BJ (cell line): ENCODE results near the gene GRIK2. TPM values are rescaled to one million over a fixed set of nuclear protein-coding genes. Genes with fewer than 3 reads are reported as not detected.

Source experiments
- CTCF ChIA-PET: fragments of 350-600 bp; formaldehyde crosslinking; extraction: SDS; loops from one replicate; lab custom pipeline; 2021; ENCODE audit warnings: antibody characterized with exemption, inconsistent platforms; lab: Yijun Ruan, JAX
- POLR2A ChIA-PET: fragments of 300-600 bp; sonication (Branson Sonifier 250); formaldehyde crosslinking; extraction: SDS; loops from one replicate; lab custom pipeline; 2021; ENCODE audit warnings: antibody characterized with exemption; lab: Charles Lee
- DNase-seq: peaks from one replicate; pipeline ENCODE4 v3.0.0-alpha.2; 2011; ENCODE audit warnings: low read depth
- H3K27me3 ChIP-seq: 2 replicates; pipeline ENCODE4 v1.6.0; 2011; ENCODE audit warnings: low read length; ENCODE audit not compliant: control insufficient read depth, insufficient read depth
- H3K36me3 ChIP-seq: 2 replicates; pipeline ENCODE4 v1.5.1; 2011; ENCODE audit warnings: low read length; ENCODE audit not compliant: control insufficient read depth, insufficient read depth
- H3K4me3 ChIP-seq: 2 replicates; pipeline ENCODE4 v1.5.1; 2011; ENCODE audit warnings: low read depth, mild to moderate bottlenecking, control low read depth, low read length
- polyA plus RNA-seq: library from polyadenylated mRNA; depleted of rRNA; stranded (reverse); fragments of >200 nt; gene quantifications from 2 replicates; pipeline ENCODE4 v1.2.3, GENCODE V29; 2011
- TF ChIP-seq, protein P1 (sequence below): IDR thresholded peaks from 2 replicates; pipeline ENCODE4 v1.5.1; 2011; ENCODE audit warnings: low read depth, mild to moderate bottlenecking, control low read depth, inconsistent platforms, low read length, moderate library complexity; ENCODE audit not compliant: insufficient read depth

The GRIK2 gene
- polyA plus RNA-seq, 1 experiment = 23.0 TPM

DNA sequence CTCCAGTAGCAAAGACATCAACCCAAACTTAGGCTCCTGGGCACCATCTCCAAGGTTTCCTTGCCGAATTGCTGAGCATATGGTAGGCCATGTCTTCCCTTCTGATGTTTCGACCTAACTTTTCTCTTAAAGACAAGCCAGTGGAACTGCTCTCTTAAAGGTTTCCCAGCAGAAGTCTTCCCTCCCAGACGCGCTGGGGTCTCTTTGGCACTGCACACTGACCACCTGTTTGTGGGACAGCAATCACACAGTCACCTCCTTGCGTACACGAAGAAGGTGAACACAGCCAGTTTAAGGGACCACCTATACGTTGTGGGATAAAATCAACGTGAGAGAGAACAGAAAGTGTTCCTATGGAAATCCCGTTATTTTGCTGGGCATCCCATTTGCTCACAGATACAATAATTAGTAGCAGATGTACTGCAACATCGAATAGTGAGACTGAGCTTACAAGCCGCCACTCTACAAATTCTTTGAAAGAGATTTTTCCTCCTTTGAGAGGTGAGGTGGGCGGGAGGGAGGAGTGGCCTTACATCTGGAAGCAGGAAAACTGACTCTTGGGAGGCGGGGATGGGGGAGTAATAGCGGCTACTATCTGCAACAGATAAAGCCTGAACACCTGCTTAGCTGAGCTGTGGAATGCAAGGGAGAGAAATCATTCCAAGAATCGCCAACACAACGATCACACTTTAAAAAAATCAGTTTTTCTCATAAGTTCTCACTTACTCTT lies 9.9 kb downstream of the GRIK2 start:
- Histone ChIP-seq H3K36me3 (peaks cover 8% of the 10 kb centered on the region), H3K4me3 (no peak overlapping the region), H3K27me3 (no peaks in the 10 kb centered on the region)
- CTCF ChIA-PET = no interaction called here
- no peak for DNase-seq
- TF ChIP-seq, protein P1, sequence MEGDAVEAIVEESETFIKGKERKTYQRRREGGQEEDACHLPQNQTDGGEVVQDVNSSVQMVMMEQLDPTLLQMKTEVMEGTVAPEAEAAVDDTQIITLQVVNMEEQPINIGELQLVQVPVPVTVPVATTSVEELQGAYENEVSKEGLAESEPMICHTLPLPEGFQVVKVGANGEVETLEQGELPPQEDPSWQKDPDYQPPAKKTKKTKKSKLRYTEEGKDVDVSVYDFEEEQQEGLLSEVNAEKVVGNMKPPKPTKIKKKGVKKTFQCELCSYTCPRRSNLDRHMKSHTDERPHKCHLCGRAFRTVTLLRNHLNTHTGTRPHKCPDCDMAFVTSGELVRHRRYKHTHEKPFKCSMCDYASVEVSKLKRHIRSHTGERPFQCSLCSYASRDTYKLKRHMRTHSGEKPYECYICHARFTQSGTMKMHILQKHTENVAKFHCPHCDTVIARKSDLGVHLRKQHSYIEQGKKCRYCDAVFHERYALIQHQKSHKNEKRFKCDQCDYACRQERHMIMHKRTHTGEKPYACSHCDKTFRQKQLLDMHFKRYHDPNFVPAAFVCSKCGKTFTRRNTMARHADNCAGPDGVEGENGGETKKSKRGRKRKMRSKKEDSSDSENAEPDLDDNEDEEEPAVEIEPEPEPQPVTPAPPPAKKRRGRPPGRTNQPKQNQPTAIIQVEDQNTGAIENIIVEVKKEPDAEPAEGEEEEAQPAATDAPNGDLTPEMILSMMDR = no peak
- POLR2A ChIA-PET = no interaction called here

DNA sequence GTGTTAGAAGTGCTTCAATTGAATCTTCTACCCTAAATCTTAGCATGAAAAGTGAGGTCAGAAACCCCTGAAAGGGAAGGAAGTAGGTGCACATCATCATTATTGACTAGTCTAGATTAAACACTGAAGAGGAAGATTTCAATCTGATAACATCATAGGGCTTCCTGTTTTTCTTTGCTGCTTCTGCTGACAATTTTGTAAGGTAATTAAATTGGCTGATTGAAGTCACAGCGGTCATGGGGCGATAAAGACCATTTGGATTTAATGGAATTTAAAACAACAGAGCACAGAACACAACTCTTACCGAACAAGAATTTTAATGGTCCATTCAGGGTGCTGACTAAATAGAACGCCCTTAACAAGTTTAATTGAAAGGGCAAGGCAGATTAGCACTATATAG lies 11.3 kb downstream of the GRIK2 start:
- peaks cover 3% of the 10 kb centered on the region for H3K36me3 ChIP-seq
- ChIA-PET POLR2A (no interaction called here), CTCF (no interaction called here)
- DNase-seq = no peak
- no peak overlapping the region for H3K4me3 ChIP-seq
- TF ChIP-seq, protein P1 = no peak
- no peaks in the 10 kb centered on the region for H3K27me3 ChIP-seq

DNA sequence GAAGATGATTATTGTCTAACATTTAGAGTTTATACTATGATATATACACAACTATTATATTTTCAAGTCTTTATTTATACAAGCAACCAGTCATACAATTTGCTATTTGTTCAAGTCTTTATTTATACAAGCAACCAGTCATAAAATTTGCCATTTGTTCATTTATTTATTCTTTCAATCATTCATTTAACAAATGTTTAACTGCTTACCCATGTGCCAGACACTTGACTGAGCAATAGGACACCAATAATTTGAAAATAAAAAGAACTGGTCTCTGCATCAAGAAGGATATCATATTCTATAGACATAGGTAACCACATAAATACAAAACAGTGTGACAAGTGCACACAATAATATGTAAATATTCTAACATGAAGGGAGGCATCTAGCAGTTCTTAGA lies 20.3 kb downstream of the GRIK2 start:
- POLR2A ChIA-PET = no interaction called here

DNA sequence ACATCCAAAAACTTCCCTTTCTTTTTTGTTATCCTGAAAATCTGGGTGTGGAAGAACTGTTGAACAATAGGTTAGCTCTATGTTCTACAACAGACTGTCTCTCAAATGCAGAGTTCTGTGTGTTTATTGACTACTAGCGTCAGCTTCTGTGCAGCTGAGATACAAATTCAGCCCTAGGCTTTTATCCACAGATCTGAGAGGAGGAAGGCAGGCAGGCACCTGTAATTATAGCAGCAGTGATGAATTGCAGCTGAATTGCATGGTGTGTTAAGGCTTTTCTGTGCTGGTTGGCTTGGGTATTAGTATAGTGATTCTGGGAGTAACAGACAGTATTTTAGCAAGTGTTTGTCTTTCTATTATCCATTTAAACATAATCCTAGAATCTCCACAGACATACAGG lies 24.4 kb downstream of the GRIK2 start:
- DNase-seq = no peak
- ChIA-PET POLR2A (no interaction called here), CTCF (no interaction called here)
- no peaks in the 10 kb centered on the region for H3K36me3 ChIP-seq
- TF ChIP-seq, protein P1 = no peak
- no peak overlapping the region for H3K4me3 ChIP-seq
- H3K27me3 ChIP-seq = no peaks in the 10 kb centered on the region

More for the DNA sequence above, 20.3 kb downstream of the GRIK2 start:
- TF ChIP-seq, protein P1 = no peak
- CTCF ChIA-PET = no interaction called here
- no peak overlapping the region for H3K4me3 ChIP-seq
- DNase-seq = no peak
- no peaks in the 10 kb centered on the region for H3K36me3 ChIP-seq
- no peaks in the 10 kb centered on the region for H3K27me3 ChIP-seq

DNA sequence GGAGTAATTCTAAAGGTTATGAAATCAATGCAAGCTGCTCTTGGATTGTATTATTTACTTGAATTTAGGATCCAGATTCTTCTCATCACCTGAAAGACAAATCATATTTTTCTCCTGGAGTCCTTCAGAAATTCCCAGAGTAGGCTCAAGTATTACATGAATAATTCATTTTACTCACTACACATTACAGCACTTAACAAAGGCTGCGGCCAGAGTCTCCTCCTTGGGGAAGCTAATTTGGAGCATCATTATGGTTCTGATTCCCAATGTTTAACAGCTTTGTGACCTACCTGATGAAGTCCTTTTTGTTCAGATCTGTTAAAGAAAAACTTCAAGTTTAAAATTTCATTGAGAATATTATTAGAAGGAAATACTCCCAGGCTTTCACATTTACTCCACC lies 28.7 kb downstream of the GRIK2 start:
- TF ChIP-seq, protein P1 = no peak
- POLR2A ChIA-PET = no interaction called here
- CTCF ChIA-PET = no interaction called here
- Histone ChIP-seq H3K27me3 (no peaks in the 10 kb centered on the region), H3K36me3 (no peaks in the 10 kb centered on the region), H3K4me3 (no peak overlapping the region)
- DNase-seq = no peak
